HL-60 (cell line): ENCODE results near the gene IL22RA1.

ENCODE experiments used
- GABPA ChIP-seq: IDR thresholded peaks from 2 replicates; pipeline ENCODE4 v1.6.1; 2012; ENCODE audit warnings: low read depth
- POLR2AphosphoS5 ChIP-seq: IDR thresholded peaks from 2 replicates; pipeline ENCODE4 v1.6.1; 2012; ENCODE audit warnings: low read depth
- TF ChIP-seq, protein P1 (sequence below): IDR thresholded peaks from one replicate; pipeline ENCODE4 v1.5.1; 2011; ENCODE audit warnings: low read length, control low read depth, inconsistent platforms; ENCODE audit not compliant: insufficient read depth
- TF ChIP-seq, protein P2 (sequence below): IDR thresholded peaks from 2 replicates; pipeline ENCODE4 v1.6.1; 2012; ENCODE audit warnings: low read depth; ENCODE audit not compliant: insufficient replicate concordance

DNA sequence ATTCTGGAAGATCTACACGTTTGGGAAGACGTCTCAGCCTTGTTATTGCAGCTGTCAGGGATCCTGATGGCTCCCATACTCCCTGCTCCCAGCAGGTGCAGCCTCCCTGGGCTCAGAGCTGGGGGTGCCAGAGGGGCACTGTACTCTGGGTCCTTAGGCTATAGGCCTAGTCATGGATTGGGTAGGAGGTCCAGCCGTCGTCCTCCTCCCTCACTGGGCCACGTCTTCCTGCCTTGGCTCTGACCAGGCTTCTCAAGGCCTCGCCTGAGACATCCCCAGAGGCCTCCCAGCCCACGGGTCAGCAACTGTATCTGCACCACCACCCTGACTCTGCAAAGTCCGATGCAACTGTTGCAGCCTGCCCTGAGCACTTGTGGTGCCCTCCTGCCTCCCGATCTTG, 49.2 kb downstream of the IL22RA1 start:
- TF ChIP-seq, protein P1, sequence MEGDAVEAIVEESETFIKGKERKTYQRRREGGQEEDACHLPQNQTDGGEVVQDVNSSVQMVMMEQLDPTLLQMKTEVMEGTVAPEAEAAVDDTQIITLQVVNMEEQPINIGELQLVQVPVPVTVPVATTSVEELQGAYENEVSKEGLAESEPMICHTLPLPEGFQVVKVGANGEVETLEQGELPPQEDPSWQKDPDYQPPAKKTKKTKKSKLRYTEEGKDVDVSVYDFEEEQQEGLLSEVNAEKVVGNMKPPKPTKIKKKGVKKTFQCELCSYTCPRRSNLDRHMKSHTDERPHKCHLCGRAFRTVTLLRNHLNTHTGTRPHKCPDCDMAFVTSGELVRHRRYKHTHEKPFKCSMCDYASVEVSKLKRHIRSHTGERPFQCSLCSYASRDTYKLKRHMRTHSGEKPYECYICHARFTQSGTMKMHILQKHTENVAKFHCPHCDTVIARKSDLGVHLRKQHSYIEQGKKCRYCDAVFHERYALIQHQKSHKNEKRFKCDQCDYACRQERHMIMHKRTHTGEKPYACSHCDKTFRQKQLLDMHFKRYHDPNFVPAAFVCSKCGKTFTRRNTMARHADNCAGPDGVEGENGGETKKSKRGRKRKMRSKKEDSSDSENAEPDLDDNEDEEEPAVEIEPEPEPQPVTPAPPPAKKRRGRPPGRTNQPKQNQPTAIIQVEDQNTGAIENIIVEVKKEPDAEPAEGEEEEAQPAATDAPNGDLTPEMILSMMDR, result no peak
- TF ChIP-seq, protein P2, sequence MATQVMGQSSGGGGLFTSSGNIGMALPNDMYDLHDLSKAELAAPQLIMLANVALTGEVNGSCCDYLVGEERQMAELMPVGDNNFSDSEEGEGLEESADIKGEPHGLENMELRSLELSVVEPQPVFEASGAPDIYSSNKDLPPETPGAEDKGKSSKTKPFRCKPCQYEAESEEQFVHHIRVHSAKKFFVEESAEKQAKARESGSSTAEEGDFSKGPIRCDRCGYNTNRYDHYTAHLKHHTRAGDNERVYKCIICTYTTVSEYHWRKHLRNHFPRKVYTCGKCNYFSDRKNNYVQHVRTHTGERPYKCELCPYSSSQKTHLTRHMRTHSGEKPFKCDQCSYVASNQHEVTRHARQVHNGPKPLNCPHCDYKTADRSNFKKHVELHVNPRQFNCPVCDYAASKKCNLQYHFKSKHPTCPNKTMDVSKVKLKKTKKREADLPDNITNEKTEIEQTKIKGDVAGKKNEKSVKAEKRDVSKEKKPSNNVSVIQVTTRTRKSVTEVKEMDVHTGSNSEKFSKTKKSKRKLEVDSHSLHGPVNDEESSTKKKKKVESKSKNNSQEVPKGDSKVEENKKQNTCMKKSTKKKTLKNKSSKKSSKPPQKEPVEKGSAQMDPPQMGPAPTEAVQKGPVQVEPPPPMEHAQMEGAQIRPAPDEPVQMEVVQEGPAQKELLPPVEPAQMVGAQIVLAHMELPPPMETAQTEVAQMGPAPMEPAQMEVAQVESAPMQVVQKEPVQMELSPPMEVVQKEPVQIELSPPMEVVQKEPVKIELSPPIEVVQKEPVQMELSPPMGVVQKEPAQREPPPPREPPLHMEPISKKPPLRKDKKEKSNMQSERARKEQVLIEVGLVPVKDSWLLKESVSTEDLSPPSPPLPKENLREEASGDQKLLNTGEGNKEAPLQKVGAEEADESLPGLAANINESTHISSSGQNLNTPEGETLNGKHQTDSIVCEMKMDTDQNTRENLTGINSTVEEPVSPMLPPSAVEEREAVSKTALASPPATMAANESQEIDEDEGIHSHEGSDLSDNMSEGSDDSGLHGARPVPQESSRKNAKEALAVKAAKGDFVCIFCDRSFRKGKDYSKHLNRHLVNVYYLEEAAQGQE, result no peak
- TF ChIP-seq POLR2AphosphoS5 (no peak), GABPA (no peak)
